GM23338 (cell line): Measurements from ENCODE around the gene NCKAP1.

Source experiments
- CREB1 ChIP-seq: fragments of 250-450 bp; sonication (Bioruptor Pico); IDR thresholded peaks from 2 replicates; pipeline ENCODE4 v1.5.0; 2020; ENCODE audit warnings: low read depth, mild to moderate bottlenecking, moderate library complexity
- CTCF ChIP-seq, 2 experiments: fragments of 200-600 bp in 1 of 2; sonication (generic) in 1 of 2; conservative IDR thresholded peaks; 2 replicates each; pipeline versions ENCODE4 v1.5.1 to v1.6.1; 2016 to 2017; ENCODE audit warnings: antibody characterized with exemption in 2 of 2, low read depth in 2 of 2, mild to moderate bottlenecking in 2 of 2, moderate library complexity in 1 of 2
- ETS1 ChIP-seq: IDR thresholded peaks from 2 replicates; pipeline ENCODE4 v1.6.1; 2016; ENCODE audit warnings: antibody characterized with exemption
- EZH2 ChIP-seq: fragments of 200-600 bp; sonication (generic); IDR thresholded peaks from one replicate; pipeline ENCODE4 v1.8.0; 2017; ENCODE audit warnings: antibody characterized with exemption, mild to moderate bottlenecking, low read depth; ENCODE audit not compliant: unreplicated experiment
- EZH2phosphoT487 ChIP-seq: fragments of 200-600 bp; sonication (generic); IDR thresholded peaks from one replicate; pipeline ENCODE4 v1.8.1; 2018; ENCODE audit warnings: antibody characterized with exemption; ENCODE audit not compliant: unreplicated experiment
- JUNB ChIP-seq: IDR thresholded peaks from one replicate; pipeline ENCODE4 v1.6.1; 2016; ENCODE audit warnings: antibody characterized with exemption; ENCODE audit not compliant: unreplicated experiment
- NANOG ChIP-seq: IDR thresholded peaks from 2 replicates; pipeline ENCODE4 v1.6.1; 2016; ENCODE audit warnings: antibody characterized with exemption, borderline replicate concordance
- POLR2AphosphoS5 ChIP-seq: IDR thresholded peaks from 2 replicates; pipeline ENCODE4 v1.6.1; 2016; ENCODE audit warnings: antibody characterized with exemption, low read depth
- REST ChIP-seq: IDR thresholded peaks from one replicate; pipeline ENCODE4 v1.6.1; 2018; ENCODE audit warnings: antibody characterized with exemption; ENCODE audit not compliant: unreplicated experiment
- STAT1 ChIP-seq: IDR thresholded peaks from one replicate; pipeline ENCODE4 v1.6.1; 2016; ENCODE audit warnings: antibody characterized with exemption; ENCODE audit not compliant: unreplicated experiment
- ZNF114 ChIP-seq: fragments of 250-450 bp; sonication (Bioruptor Pico); IDR thresholded peaks from 2 replicates; pipeline ENCODE4 v1.5.0; 2020; ENCODE audit warnings: mild to moderate bottlenecking, moderate library complexity
- ZNF331 ChIP-seq: fragments of 250-450 bp; sonication (Bioruptor Pico); IDR thresholded peaks from 2 replicates; pipeline ENCODE4 v1.5.0; 2020; ENCODE audit warnings: low read depth, mild to moderate bottlenecking, moderate library complexity
- TF ChIP-seq, protein P1 (sequence below): fragments of 250-450 bp; sonication (Bioruptor Pico); IDR thresholded peaks from 2 replicates; pipeline ENCODE4 v1.5.0; 2020; ENCODE audit warnings: mild to moderate bottlenecking, moderate library complexity

DNA sequence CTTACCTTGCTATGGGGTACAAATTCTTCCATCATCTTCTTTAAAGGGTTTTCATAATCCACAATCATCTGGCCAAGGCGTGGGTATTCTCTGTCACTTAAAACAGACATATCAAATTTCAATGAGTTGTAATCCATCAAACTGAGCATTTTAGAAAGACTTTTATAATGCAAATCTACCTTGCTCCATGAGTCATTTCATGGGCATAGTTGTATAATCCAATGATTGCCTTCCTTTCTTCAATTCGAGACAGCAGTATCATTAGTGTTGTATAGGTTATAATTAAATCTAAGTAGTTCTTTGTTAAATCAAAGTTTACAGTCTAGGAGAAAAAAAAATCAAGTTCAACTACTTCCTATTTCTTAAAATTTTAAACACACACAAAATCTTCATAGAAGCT lies 36.3 kb downstream of the NCKAP1 start:
- TF ChIP-seq CTCF (conservative IDR thresholded peaks at IDR 0.05; ENCODE audit: low read depth in 2 of 2) (no peak), REST (no peak), NANOG (no peak), EZH2 (no peak), POLR2AphosphoS5 (no peak), ETS1 (no peak), EZH2phosphoT487 (no peak), JUNB (no peak), CREB1 (CRISPR knock-in tag) (no peak), STAT1 (no peak), ZNF114 (CRISPR knock-in tag) (no peak), ZNF331 (CRISPR knock-in tag) (no peak)
- TF ChIP-seq, protein P1, sequence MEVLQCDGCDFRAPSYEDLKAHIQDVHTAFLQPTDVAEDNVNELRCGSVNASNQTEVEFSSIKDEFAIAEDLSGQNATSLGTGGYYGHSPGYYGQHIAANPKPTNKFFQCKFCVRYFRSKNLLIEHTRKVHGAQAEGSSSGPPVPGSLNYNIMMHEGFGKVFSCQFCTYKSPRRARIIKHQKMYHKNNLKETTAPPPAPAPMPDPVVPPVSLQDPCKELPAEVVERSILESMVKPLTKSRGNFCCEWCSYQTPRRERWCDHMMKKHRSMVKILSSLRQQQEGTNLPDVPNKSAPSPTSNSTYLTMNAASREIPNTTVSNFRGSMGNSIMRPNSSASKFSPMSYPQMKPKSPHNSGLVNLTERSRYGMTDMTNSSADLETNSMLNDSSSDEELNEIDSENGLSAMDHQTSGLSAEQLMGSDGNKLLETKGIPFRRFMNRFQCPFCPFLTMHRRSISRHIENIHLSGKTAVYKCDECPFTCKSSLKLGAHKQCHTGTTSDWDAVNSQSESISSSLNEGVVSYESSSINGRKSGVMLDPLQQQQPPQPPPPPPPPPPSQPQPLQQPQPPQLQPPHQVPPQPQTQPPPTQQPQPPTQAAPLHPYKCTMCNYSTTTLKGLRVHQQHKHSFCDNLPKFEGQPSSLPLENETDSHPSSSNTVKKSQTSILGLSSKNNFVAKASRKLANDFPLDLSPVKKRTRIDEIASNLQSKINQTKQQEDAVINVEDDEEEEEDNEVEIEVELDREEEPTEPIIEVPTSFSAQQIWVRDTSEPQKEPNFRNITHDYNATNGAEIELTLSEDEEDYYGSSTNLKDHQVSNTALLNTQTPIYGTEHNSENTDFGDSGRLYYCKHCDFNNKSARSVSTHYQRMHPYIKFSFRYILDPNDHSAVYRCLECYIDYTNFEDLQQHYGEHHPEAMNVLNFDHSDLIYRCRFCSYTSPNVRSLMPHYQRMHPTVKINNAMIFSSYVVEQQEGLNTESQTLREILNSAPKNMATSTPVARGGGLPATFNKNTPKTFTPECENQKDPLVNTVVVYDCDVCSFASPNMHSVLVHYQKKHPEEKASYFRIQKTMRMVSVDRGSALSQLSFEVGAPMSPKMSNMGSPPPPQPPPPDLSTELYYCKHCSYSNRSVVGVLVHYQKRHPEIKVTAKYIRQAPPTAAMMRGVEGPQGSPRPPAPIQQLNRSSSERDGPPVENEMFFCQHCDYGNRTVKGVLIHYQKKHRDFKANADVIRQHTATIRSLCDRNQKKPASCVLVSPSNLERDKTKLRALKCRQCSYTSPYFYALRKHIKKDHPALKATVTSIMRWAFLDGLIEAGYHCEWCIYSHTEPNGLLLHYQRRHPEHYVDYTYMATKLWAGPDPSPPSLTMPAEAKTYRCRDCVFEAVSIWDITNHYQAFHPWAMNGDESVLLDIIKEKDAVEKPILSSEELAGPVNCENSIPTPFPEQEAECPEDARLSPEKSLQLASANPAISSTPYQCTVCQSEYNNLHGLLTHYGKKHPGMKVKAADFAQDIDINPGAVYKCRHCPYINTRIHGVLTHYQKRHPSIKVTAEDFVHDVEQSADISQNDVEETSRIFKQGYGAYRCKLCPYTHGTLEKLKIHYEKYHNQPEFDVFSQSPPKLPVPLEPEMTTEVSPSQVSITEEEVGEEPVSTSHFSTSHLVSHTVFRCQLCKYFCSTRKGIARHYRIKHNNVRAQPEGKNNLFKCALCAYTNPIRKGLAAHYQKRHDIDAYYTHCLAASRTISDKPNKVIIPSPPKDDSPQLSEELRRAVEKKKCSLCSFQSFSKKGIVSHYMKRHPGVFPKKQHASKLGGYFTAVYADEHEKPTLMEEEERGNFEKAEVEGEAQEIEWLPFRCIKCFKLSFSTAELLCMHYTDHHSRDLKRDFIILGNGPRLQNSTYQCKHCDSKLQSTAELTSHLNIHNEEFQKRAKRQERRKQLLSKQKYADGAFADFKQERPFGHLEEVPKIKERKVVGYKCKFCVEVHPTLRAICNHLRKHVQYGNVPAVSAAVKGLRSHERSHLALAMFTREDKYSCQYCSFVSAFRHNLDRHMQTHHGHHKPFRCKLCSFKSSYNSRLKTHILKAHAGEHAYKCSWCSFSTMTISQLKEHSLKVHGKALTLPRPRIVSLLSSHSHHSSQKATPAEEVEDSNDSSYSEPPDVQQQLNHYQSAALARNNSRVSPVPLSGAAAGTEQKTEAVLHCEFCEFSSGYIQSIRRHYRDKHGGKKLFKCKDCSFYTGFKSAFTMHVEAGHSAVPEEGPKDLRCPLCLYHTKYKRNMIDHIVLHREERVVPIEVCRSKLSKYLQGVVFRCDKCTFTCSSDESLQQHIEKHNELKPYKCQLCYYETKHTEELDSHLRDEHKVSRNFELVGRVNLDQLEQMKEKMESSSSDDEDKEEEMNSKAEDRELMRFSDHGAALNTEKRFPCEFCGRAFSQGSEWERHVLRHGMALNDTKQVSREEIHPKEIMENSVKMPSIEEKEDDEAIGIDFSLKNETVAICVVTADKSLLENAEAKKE (CRISPR knock-in tag): no peak
